ENCODE results near the gene ALDH1L1. TPM values are rescaled to one million over a fixed set of nuclear protein-coding genes. Genes with fewer than 3 reads are reported as not detected.
A peak's percentile ranks its signal among the peaks of the same experiment; 100 is the strongest.

Gene ALDH1L1
- total RNA-seq, 1 donor from 2014 or later, result 1.0 TPM

- H3K36me3 Mint-ChIP-seq, result no peaks in the 10 kb centered on the region
- no peak overlapping the region for H3K27ac Mint-ChIP-seq
- H3K27me3 Mint-ChIP-seq (ENCODE audit: low read depth), result peaks cover 7% of the 10 kb centered on the region
- peak; percentile 12 to 24 for DNase-seq (ENCODE audit: low spot score in 2 of 2, unreplicated experiment in 2 of 2)
- no peak for TF ChIP-seq CTCF (IDR thresholded peaks at IDR 0.05; ENCODE audit: unreplicated experiment)
- no peaks in the 10 kb centered on the region for H3K4me1 Mint-ChIP-seq
- no peak overlapping the region for H3K4me3 Mint-ChIP-seq
- no peaks in the 10 kb centered on the region for H3K9me3 Mint-ChIP-seq
Observed at GRCh38 chr3:126130981-126131745, 49.2 kb downstream of the ALDH1L1 start.

- Mint-ChIP-seq H3K4me1 (no peaks in the 10 kb centered on the region), H3K36me3 (no peaks in the 10 kb centered on the region), H3K9me3 (no peaks in the 10 kb centered on the region), H3K27me3 (ENCODE audit: low read depth) (peaks cover 7% of the 10 kb centered on the region), H3K27ac (no peak overlapping the region), H3K4me3 (no peak overlapping the region)
- TF ChIP-seq CTCF (IDR thresholded peaks at IDR 0.05; ENCODE audit: unreplicated experiment), result no peak
- DNase-seq (ENCODE audit: low spot score in 2 of 2, unreplicated experiment in 2 of 2), result peak; percentile 11 to 29
Observed at GRCh38 chr3:126130081-126130855, 50.1 kb downstream of the ALDH1L1 start.

- Mint-ChIP-seq H3K4me3 (no peak overlapping the region), H3K27ac (no peak overlapping the region), H3K4me1 (no peaks in the 10 kb centered on the region), H3K27me3 (ENCODE audit: low read depth) (peaks cover 7% of the 10 kb centered on the region), H3K36me3 (no peaks in the 10 kb centered on the region), H3K9me3 (no peaks in the 10 kb centered on the region)
- TF ChIP-seq CTCF (IDR thresholded peaks at IDR 0.05; ENCODE audit: unreplicated experiment), result no peak
- peak; percentile 12 to 25 for DNase-seq (ENCODE audit: low spot score in 2 of 2, unreplicated experiment in 2 of 2)
Observed at GRCh38 chr3:126129398-126129891, 50.9 kb downstream of the ALDH1L1 start.

- DNase-seq (ENCODE audit: low spot score in 2 of 2, unreplicated experiment in 2 of 2), result peak in 1 of 2 experiments; percentile 16
- Mint-ChIP-seq H3K4me3 (no peak overlapping the region), H3K36me3 (no peaks in the 10 kb centered on the region), H3K27ac (no peak overlapping the region), H3K4me1 (peaks cover 2% of the 10 kb centered on the region), H3K27me3 (ENCODE audit: low read depth) (peaks cover 6% of the 10 kb centered on the region), H3K9me3 (no peaks in the 10 kb centered on the region)
- TF ChIP-seq CTCF (IDR thresholded peaks at IDR 0.05; ENCODE audit: unreplicated experiment), result no peak
Observed at GRCh38 chr3:126128504-126129397, 51.6 kb downstream of the ALDH1L1 start.

GRCh38 chr3:126127904-126128303, 52.5 kb downstream of the ALDH1L1 start:
- H3K4me3 Mint-ChIP-seq, result no peak overlapping the region
- H3K36me3 Mint-ChIP-seq, result no peaks in the 10 kb centered on the region
- DNase-seq (ENCODE audit: low spot score in 2 of 2, unreplicated experiment in 2 of 2), result peak in 1 of 2 experiments; percentile 26
- H3K27ac Mint-ChIP-seq, result no peak overlapping the region
- no peaks in the 10 kb centered on the region for H3K9me3 Mint-ChIP-seq
- no peak for TF ChIP-seq CTCF (IDR thresholded peaks at IDR 0.05; ENCODE audit: unreplicated experiment)
- peaks cover 6% of the 10 kb centered on the region for H3K27me3 Mint-ChIP-seq (ENCODE audit: low read depth)
- peaks cover 2% of the 10 kb centered on the region for H3K4me1 Mint-ChIP-seq
